ENCODE data around the gene IGFL3.

DNA sequence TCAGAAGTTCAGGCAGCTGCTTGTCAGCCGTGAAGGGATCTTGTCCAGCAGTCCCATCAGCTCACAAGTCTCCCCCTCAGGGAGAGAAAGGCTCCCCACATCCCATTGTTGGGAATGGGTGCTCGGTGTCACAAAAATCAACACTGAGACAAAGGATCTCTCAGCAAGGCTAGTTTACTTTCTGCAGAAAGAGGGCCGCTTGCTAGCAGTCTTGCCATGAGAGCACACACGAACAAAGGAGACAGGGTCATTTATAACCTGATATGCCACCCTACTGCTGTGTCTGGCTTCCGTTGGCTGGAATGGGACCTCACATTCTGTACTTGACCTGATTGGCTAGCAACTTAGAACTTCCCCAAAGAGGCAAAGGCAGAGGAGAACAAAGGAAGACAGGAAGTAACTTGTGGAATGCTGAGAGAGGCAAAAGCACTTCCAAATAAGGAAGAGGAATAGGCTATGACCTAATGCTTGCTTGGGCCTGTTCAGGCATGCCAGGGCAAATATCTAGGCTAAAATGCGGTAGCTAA lies 8.7 kb upstream of the IGFL3 start:
- TF ChIP-seq SMC3 (conservative IDR thresholded peaks at IDR 0.05; ENCODE audit: poor library complexity): no peak
- no peak for TF ChIP-seq POLR2AphosphoS5 (IDR thresholded peaks at IDR 0.05)
- TF ChIP-seq, protein P1, sequence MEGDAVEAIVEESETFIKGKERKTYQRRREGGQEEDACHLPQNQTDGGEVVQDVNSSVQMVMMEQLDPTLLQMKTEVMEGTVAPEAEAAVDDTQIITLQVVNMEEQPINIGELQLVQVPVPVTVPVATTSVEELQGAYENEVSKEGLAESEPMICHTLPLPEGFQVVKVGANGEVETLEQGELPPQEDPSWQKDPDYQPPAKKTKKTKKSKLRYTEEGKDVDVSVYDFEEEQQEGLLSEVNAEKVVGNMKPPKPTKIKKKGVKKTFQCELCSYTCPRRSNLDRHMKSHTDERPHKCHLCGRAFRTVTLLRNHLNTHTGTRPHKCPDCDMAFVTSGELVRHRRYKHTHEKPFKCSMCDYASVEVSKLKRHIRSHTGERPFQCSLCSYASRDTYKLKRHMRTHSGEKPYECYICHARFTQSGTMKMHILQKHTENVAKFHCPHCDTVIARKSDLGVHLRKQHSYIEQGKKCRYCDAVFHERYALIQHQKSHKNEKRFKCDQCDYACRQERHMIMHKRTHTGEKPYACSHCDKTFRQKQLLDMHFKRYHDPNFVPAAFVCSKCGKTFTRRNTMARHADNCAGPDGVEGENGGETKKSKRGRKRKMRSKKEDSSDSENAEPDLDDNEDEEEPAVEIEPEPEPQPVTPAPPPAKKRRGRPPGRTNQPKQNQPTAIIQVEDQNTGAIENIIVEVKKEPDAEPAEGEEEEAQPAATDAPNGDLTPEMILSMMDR (IDR thresholded peaks at IDR 0.05; ENCODE audit: poor library complexity, severe bottlenecking): no peak
- no peak for TF ChIP-seq EP300 (conservative IDR thresholded peaks at IDR 0.05; ENCODE audit: poor library complexity, severe bottlenecking)
- TF ChIP-seq EZH2 (IDR thresholded peaks at IDR 0.05; ENCODE audit: borderline replicate concordance, insufficient read depth, low read length, poor library complexity, severe bottlenecking): no peak
- TF ChIP-seq, protein P2, sequence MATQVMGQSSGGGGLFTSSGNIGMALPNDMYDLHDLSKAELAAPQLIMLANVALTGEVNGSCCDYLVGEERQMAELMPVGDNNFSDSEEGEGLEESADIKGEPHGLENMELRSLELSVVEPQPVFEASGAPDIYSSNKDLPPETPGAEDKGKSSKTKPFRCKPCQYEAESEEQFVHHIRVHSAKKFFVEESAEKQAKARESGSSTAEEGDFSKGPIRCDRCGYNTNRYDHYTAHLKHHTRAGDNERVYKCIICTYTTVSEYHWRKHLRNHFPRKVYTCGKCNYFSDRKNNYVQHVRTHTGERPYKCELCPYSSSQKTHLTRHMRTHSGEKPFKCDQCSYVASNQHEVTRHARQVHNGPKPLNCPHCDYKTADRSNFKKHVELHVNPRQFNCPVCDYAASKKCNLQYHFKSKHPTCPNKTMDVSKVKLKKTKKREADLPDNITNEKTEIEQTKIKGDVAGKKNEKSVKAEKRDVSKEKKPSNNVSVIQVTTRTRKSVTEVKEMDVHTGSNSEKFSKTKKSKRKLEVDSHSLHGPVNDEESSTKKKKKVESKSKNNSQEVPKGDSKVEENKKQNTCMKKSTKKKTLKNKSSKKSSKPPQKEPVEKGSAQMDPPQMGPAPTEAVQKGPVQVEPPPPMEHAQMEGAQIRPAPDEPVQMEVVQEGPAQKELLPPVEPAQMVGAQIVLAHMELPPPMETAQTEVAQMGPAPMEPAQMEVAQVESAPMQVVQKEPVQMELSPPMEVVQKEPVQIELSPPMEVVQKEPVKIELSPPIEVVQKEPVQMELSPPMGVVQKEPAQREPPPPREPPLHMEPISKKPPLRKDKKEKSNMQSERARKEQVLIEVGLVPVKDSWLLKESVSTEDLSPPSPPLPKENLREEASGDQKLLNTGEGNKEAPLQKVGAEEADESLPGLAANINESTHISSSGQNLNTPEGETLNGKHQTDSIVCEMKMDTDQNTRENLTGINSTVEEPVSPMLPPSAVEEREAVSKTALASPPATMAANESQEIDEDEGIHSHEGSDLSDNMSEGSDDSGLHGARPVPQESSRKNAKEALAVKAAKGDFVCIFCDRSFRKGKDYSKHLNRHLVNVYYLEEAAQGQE (IDR thresholded peaks at IDR 0.05; ENCODE audit: borderline replicate concordance): no peak
- TF ChIP-seq TAF1 (IDR thresholded peaks at IDR 0.05; ENCODE audit: low read depth): no peak
- no peak for TF ChIP-seq RAD21 (conservative IDR thresholded peaks at IDR 0.05)
